Measurements from ENCODE around the gene RIMBP2.

Gene RIMBP2

GRCh38 chr12:130706311-130706710 lies 9.8 kb downstream of the RIMBP2 start:
- no peak for DNase-seq (ENCODE audit: low read depth)
- no peak for TF ChIP-seq CTCF (IDR thresholded peaks at IDR 0.05; ENCODE audit: control insufficient read depth, extremely low read depth, insufficient read depth)
- H3K4me3 ChIP-seq (ENCODE audit: low read depth, low read length), result no peak overlapping the region

GRCh38 chr12:130705178-130705822 lies 10.8 kb downstream of the RIMBP2 start:
- no peak for DNase-seq (ENCODE audit: low read depth)
- TF ChIP-seq CTCF (IDR thresholded peaks at IDR 0.05; ENCODE audit: control insufficient read depth, extremely low read depth, insufficient read depth), result no peak

GRCh38 chr12:130704606-130705005 lies 11.5 kb downstream of the RIMBP2 start:
- TF ChIP-seq CTCF (IDR thresholded peaks at IDR 0.05; ENCODE audit: control insufficient read depth, extremely low read depth, insufficient read depth), result no peak
- no peak for DNase-seq (ENCODE audit: low read depth)

More at GRCh38 chr12:130705178-130705822, 10.8 kb downstream of the RIMBP2 start:
- no peak overlapping the region for H3K4me3 ChIP-seq (ENCODE audit: low read depth, low read length)

GRCh38 chr12:130703733-130704375 lies 12.2 kb downstream of the RIMBP2 start:
- H3K4me3 ChIP-seq (ENCODE audit: low read depth, low read length), result no peak overlapping the region
- TF ChIP-seq CTCF (IDR thresholded peaks at IDR 0.05; ENCODE audit: control insufficient read depth, extremely low read depth, insufficient read depth), result no peak
- DNase-seq (ENCODE audit: low read depth), result no peak

More at GRCh38 chr12:130704606-130705005, 11.5 kb downstream of the RIMBP2 start:
- H3K4me3 ChIP-seq (ENCODE audit: low read depth, low read length), result no peak overlapping the region

- no peak for TF ChIP-seq CTCF (IDR thresholded peaks at IDR 0.05; ENCODE audit: control insufficient read depth, extremely low read depth, insufficient read depth)
- no peak overlapping the region for H3K4me3 ChIP-seq (ENCODE audit: low read depth, low read length)
- DNase-seq (ENCODE audit: low read depth), result no peak
These were observed 12.9 kb downstream of the RIMBP2 start for GRCh38 chr12:130702966-130703732.

GRCh38 chr12:130701402-130701744 lies 14.7 kb downstream of the RIMBP2 start:
- DNase-seq (ENCODE audit: low read depth), result no peak
- H3K4me3 ChIP-seq (ENCODE audit: low read depth, low read length), result no peak overlapping the region
- no peak for TF ChIP-seq CTCF (IDR thresholded peaks at IDR 0.05; ENCODE audit: control insufficient read depth, extremely low read depth, insufficient read depth)

Data from LNCaP clone FGC (cell line).